A204.1 (cell line): Measurements from ENCODE around the gene PIH1D1.
A peak's percentile ranks its signal among the peaks of the same experiment; 100 is the strongest.

Experiments used
- FAIRE-seq: peaks from 2 replicates; lab custom pipeline; 2012; peaks lifted over from hg19 to GRCh38; lab: Jason Lieb, UNC

The PIH1D1 gene

DNA sequence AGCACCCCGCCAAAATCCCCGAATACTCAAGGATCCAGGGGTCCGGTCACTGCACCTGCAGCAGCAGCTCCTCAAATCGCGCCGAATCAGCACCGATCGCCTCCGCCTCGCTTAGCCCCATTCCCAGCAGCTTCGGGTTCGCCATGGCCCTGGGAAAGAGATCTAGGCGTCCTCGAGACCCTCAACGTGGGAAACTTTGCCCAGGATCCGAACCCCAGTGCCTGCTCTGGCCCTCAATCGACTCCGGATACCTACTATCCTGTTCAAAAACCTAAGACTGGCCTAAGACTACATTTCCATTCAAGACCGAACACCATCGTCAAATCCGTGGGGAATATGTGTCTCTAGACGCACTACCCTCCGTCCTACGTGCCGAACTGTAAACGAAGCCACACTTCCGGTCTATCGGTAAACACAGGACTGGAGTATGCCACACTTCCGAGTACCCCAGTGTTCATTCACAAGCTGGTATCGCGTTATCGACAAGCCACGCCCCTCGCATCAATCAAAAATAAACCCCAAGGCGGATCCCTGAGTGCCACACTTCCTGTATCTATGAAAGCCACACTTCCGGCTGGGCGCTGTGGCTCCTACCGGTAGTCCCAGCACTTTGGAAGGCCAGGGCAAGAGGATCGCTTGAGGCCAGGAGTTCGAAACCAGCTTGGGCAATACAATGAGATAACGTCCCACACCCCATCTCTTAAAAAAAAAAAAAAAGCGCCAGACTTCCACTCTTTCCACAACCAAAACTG is at the start of gene PIH1D1:
TSS of gene PIH1D1 (minus strand) at position 385 of the 752 bp plus-strand sequence. CDS start at position 145, 240 bp downstream.
- FAIRE-seq, result peak; percentile 98

GRCh38 chr19:49499030-49499670 is 47.5 kb upstream of the PIH1D1 start:
- no peak for FAIRE-seq

- no peak for FAIRE-seq
These were observed 46.9 kb upstream of the PIH1D1 start for GRCh38 chr19:49498475-49498874.

- no peak for FAIRE-seq
These were observed 46.1 kb upstream of the PIH1D1 start for GRCh38 chr19:49497789-49498103.

DNA sequence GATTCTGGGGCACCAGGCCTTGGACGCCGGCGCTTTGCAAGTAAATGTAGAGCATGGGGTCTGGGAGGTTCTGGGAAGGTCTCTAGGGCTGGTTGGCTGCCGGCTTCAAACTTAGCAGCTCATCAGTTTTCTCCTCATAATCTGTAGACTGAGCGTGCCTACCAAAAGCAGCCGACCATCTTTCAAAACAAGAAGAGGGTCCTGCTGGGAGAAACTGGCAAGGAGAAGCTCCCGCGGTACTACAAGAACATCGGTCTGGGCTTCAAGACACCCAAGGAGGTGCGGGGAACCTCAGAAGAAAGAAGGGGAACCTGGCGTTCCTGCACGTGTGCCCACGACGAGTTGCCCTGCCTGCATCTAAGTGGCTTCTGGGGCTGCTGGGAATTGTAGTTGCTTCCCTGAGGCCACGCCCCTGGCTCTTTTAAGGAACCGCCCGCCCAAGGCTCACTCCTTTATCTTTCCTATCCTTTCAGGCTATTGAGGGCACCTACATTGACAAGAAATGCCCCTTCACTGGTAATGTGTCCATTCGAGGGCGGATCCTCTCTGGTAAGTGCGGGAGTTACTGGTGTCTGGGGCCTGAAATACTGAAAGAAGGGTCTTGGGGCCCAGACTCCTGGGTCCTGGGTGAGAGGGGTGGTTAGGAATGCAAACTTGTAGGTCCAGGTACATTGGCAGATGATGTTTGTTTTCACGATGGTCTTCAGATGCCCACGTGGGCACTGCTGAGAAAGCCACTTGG is 45.6 kb upstream of the PIH1D1 start:
- no peak for FAIRE-seq

DNA sequence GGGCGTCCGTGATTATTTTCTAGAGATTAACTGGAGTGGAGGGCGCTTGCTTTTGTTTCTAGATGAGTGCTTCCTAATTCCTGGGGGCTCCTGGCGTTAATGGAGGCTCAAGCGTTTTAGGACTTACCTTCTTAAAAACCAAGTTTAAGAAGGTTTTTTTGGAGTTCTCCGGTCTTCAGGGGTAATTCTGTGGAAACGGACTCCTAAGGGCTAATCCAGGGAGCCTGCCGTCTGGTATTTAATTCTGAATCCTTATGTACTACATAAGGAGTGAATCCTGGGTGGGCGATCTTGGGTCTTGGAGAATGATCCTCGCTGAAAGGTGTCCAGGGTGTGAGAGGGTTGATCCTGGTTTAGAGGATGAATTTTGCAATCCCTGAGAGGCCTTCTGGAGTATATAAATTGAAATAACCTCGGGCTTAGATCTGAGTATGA is 45.0 kb upstream of the PIH1D1 start:
- no peak for FAIRE-seq

DNA sequence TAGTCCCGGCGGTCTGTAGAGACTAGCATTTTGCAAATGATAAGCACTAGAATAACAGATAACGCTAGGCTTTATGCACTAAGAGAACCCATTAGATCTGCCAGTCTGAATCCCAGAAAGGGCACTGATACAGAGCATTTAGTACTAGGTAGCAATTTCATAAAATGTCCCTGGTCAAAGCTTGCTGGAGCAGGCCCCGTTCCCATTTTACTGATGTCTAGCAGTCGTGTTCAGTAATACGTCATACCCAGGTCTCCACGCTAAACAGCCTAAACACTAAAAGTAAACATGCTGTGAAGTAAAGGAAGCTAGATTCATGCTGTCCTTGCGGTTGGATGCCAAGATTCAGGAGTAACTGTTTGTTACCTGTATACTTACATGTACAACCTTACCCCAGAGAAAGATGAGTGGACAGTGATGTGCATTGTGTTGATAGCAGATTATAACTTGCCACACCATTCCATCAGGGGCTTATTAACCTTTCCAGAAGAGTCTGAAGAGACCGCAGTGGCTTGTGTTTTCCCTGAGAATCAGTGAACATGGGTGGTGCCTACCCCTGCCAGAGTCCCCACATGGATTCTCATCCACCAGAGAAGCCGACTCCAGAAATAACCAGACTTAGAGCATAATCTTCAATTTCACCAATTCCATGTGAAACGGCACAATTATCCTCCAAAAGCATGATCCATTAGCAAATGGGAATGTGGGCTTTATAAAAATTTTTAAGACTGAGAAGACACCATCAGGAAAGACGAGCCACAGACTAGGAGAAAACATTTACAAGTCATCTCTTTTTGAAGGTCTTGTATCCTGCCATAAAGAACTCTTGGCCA is 41.2 kb upstream of the PIH1D1 start:
- no peak for FAIRE-seq

DNA sequence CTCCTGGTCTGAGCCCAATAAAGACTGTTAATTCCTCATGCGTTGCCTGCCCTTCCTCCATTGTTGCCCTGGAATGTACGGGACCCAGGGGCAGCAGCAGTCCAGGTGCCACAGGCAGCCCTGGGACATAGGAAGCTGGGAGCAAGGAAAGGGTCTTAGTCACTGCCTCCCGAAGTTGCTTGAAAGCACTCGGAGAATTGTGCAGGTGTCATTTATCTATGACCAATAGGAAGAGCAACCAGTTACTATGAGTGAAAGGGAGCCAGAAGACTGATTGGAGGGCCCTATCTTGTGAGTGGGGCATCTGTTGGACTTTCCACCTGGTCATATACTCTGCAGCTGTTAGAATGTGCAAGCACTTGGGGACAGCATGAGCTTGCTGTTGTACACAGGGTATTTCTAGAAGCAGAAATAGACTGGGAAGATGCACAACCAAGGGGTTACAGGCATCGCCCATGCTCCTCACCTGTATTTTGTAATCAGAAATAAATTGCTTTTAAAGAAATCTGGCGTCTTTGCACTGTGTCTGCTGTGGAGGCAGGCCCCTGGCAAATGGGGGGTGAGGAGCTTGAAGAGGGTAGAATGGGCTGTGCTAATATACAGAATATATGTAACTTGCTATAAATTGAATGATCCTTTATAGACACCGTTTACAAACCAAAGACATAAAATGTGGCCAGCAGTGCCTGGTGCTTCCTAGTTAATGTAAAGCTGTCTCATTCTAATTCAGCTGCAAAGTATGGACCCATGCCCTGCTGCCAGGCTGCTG is 40.4 kb upstream of the PIH1D1 start:
- no peak for FAIRE-seq

GRCh38 chr19:49491030-49491803 is 39.6 kb upstream of the PIH1D1 start:
- FAIRE-seq, result no peak

DNA sequence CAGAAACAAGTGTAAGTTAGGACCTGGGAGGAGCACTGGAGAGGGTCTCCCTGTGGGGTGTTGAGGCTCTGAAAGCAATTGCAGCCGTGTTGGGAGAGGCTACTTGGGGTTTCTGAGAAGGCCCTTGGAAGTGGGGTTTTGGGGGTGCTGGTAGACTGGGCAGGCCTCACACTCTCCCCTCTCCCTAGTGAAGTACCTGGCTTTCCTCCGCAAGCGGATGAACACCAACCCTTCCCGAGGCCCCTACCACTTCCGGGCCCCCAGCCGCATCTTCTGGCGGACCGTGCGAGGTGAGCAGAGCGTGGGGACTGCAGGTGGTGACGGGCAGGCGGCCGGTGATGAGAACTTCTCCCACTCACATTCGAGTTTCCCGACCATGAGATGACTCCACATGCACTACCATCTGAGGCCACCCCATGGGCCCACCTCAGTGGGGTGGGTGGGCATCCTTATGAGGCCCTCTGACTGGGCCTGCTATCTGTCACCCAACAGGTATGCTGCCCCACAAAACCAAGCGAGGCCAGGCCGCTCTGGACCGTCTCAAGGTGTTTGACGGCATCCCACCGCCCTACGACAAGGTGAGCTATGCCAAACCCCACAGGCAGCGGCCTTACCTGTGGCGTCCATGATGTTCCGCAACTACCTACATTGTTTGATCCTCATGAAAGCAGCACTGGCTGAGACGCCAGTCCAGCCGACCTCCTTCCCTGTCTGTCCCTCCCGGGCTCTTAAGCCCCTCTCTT is 38.8 kb upstream of the PIH1D1 start:
- FAIRE-seq, result no peak

GRCh38 chr19:49489601-49490167 is 38.1 kb upstream of the PIH1D1 start:
- FAIRE-seq, result no peak

- FAIRE-seq, result no peak
These were observed 37.4 kb upstream of the PIH1D1 start for GRCh38 chr19:49488863-49489537.

DNA sequence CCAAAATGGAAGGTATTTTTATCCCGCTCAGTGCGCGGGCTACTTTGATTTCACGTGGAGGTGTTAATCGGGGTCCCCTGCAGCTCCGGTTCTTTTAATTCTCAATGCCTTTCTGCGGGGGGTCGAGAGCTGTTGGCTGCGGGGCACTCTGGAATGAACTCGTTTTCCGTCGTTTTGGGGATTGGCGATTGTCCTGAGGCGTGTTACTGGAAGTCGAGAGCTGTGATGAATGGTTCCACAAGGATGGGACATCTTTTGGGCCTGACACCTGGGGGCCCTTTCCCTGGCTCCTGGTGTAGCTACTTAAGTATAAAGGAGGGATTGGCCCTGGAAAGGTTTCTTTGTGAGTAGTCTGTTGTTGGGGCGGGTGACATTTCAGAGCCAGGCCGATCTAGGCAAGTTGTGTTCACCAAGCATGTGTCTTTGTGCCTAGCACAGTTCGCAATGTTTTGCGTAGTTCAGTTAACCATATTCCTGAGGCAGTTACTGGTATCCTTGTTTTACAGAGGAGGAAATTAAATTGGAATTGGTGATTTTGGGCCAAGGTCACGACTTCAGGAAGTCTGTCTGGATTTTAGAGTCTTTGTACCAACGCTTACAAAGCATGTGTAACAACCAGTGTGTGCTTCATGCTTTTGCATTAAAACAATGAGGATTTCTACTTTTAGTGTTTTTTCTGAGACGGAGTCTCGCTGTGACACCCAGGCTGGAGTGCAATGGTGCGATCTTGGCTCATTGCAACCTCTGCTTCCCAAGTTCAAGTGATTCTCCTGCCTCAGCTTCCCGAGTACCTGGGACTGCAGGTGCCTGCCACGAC is 36.6 kb upstream of the PIH1D1 start:
- FAIRE-seq, result no peak

DNA sequence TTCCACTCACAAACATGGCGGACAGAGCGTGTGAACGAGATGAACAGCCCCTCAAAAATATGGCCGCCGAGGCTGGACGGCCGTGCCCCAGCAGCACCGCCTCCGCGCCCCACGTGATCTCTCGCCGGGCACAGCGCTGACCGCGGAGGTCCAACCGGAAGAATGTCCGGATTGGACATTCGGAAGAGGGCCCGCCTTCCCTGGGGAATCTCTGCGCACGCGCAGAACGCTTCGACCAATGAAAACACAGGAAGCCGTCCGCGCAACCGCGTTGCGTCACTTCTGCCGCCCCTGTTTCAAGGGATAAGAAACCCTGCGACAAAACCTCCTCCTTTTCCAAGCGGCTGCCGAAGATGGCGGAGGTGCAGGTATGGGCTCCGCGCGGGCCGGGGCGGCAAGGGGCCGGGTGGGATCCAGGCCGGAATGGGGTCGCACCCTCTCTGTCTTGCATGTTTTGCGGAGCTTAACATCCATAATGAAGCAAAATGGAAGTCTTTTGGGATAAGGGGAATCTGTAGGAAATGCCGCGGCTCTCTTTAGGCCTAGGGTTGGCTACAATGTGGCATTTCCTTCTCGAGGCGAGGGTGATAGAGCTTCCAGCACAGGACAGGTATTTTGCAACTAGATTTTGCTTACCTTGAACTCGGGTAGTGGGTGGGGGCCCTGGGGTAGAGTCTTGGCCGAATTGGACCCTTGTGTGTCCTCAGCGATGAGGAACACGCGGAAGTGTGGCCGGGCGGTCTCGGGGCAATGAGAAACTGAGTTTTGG is 35.8 kb upstream of the PIH1D1 start, which contains the start of gene RPL13A:
TSS of gene RPL13A (plus strand) at position 332 of the 769 bp plus-strand sequence. CDS start at position 354, 22 bp downstream.
- FAIRE-seq, result peak; percentile 93

GRCh38 chr19:49486710-49487276 is 35.2 kb upstream of the PIH1D1 start:
- no peak for FAIRE-seq

DNA sequence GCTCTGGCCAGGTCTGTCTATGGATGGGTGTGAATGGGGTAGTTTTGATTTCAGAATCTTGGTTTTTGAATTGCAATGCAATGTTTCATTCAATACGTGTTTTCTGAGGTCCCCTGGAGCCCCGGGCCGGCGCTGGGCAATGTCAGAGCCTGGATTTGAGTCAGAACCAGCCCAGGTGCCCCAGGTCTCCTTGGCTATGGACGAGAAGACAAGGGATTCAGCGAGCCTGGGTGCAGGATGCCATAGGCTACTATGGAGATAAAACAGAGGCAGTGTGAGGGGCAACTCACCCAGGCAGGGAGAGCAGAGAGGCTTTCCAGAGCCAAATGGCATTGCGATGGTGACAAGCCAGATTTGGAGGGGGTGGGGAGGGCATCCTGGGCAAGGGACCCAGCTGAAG is 34.6 kb upstream of the PIH1D1 start:
- FAIRE-seq, result no peak
